Neural progenitor cell (in vitro differentiated cells): ENCODE results near the gene OR2AT4.

ENCODE experiments used
- CTCF ChIP-seq: fragments of 200-600 bp; sonication (generic); IDR thresholded peaks from 2 replicates; pipeline ENCODE4 v1.5.1; 2017; ENCODE audit warnings: antibody characterized with exemption, mild to moderate bottlenecking
- EZH2phosphoT487 ChIP-seq: fragments of 200-600 bp; sonication (generic); IDR thresholded peaks from 2 replicates; pipeline ENCODE4 v1.6.1; 2017; ENCODE audit warnings: antibody characterized with exemption

DNA sequence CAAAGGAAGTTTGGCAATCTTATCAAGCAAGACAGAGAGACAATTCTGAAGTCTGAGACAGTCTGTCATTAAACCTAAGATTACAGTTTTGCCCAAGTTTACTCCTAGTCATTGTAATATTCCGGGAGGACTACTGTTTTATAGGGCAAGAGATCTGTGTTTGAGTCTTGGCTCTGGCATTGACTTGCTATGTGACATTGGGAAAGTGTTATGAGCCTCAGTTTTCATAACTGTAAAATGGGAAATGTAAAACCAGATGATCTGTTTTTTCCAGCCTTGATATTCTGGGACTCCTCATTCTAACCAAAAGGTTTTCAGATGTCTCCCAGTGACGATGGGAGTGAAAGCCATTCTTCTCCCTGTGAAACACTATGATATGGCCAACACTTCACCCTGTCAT is 29.9 kb upstream of the OR2AT4 start:
- no peak for TF ChIP-seq EZH2phosphoT487
- no peak for TF ChIP-seq CTCF
